Epithelial cell of proximal tubule (primary cell): ENCODE results near the gene SMPDL3B. TPM values are rescaled to one million over a fixed set of nuclear protein-coding genes. Genes with fewer than 3 reads are reported as not detected.

ENCODE experiments used
- DNase-seq: peaks from one replicate; pipeline ENCODE4 v3.0.0-alpha.2; 2011; ENCODE audit warnings: low read depth
- H3K4me3 ChIP-seq: 2 replicates; pipeline ENCODE4 v1.5.1; 2011; ENCODE audit warnings: low read depth, mild to moderate bottlenecking, low read length
- total RNA-seq: library from RNA; depleted of rRNA; stranded (reverse); fragments of >200 nt; gene quantifications from 2 replicates; pipeline ENCODE4 v1.2.3, GENCODE V29; 2015
- TF ChIP-seq, protein P1 (sequence below): conservative IDR thresholded peaks from 2 replicates; pipeline ENCODE4 v1.5.1; 2012; ENCODE audit warnings: low read depth, mild to moderate bottlenecking, low read length

The SMPDL3B gene
- total RNA-seq, result 13.5 and 17.2 TPM in 2 replicates

DNA sequence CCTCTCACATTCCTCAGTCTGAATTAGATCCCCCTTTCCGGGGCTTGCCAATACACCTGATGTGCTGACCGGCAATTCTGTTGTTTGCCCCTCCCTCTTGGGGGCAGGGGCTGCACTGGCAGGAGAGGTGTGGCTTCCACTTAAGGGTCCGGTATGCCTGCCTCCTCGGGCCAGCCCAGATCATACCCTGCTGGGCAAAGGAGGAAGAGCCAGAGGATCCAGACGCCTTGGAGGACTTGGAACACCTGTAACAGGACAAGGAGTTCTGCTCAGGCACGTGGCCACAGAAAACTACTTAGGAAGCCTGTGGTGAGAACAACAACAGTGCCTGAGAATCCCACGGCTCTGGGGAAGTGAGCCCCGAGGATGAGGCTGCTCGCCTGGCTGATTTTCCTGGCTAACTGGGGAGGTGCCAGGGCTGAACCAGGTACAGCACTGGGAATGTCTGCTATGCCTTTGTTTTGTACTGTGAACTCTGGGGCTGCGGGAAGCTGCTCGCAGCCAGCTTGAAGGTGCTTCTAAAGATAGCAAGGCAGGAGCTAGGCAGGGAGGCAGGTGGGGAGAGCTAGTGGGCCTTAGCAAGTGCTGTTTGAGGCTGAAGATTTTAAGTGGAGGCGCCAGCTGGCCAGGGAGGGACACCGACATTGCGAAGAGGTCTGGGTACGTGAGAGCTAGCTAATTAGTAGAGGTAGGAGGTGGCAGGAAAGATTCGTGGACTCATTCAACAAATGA lies at the start of gene SMPDL3B:
Gene SMPDL3B (plus strand): TSS at position 183 of the 732 bp plus-strand sequence. CDS start 184 bp downstream, at position 367.
- DNase-seq, result peak; percentile 29
- peak within 1 kb of the TSS; percentile 54 for H3K4me3 ChIP-seq
- TF ChIP-seq, protein P1, sequence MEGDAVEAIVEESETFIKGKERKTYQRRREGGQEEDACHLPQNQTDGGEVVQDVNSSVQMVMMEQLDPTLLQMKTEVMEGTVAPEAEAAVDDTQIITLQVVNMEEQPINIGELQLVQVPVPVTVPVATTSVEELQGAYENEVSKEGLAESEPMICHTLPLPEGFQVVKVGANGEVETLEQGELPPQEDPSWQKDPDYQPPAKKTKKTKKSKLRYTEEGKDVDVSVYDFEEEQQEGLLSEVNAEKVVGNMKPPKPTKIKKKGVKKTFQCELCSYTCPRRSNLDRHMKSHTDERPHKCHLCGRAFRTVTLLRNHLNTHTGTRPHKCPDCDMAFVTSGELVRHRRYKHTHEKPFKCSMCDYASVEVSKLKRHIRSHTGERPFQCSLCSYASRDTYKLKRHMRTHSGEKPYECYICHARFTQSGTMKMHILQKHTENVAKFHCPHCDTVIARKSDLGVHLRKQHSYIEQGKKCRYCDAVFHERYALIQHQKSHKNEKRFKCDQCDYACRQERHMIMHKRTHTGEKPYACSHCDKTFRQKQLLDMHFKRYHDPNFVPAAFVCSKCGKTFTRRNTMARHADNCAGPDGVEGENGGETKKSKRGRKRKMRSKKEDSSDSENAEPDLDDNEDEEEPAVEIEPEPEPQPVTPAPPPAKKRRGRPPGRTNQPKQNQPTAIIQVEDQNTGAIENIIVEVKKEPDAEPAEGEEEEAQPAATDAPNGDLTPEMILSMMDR, result peak; percentile 39

GRCh38 chr1:27885114-27885528 lies 49.7 kb upstream of the SMPDL3B start:
- no peak overlapping the region for H3K4me3 ChIP-seq
- TF ChIP-seq, protein P1, result no peak
- DNase-seq, result no peak

GRCh38 chr1:27885621-27886352 lies 49.0 kb upstream of the SMPDL3B start:
- TF ChIP-seq, protein P1, result no peak
- DNase-seq, result no peak
- H3K4me3 ChIP-seq, result no peak overlapping the region

DNA sequence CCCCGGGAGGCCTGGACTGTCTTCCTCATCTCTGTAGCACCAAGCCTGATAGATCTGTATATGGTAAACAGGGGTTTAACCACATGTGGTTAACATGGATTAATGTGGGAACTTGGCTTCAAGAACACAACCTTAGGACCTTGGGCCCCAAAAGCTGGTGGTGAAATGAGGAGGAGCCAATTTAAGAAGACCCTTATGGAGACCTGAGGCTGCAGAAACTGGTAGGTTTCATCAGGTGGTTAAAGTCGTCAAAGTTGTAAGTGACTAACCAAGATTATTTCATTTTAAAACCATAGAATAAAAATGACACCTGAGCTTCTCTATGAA lies 48.5 kb upstream of the SMPDL3B start:
- TF ChIP-seq, protein P1, result no peak

DNA sequence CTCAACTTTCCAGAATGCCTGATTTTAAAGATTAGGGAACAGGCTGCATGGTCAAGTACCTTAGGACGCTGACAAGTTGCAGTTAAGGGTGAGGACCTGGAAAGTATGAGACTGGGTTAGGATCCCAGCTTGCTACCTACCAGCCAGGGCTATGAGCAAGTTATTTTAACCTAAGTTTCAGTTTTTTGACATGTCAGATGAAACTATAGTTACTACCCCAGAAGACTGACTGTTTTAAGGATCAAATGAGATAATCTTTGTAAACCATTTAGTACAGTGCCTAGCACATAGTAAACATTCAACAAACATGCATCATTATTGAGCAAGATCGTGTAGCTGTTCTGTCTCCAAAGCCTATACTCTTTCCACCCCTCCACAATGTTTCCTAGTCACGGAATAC lies 48.1 kb upstream of the SMPDL3B start:
- no peak overlapping the region for H3K4me3 ChIP-seq
- TF ChIP-seq, protein P1, result no peak
- DNase-seq, result no peak

More for the DNA sequence above, 48.5 kb upstream of the SMPDL3B start:
- no peak for DNase-seq
- no peak overlapping the region for H3K4me3 ChIP-seq

GRCh38 chr1:27887215-27888021 lies 47.4 kb upstream of the SMPDL3B start:
- TF ChIP-seq, protein P1, result no peak
- DNase-seq, result no peak
- no peak overlapping the region for H3K4me3 ChIP-seq
